ENCODE data around the gene MYCBP2.
A peak's percentile ranks its signal among the peaks of the same experiment; 100 is the strongest.

The MYCBP2 gene

GRCh38 chr13:77326905-77327604 lies at the start of gene MYCBP2:
TSS of gene MYCBP2 (minus strand) at chr13:77327094. CDS start at chr13:77326775, 319 bp downstream.
- DNase-seq (ENCODE audit: low read depth in 1 of 2, low spot score in 1 of 2), result peak; percentile 89 to 99
- in situ Hi-C loops (cut with HindIII; ENCODE audit: low pct_unique_long_range_greater_than_20kb, low sequenced_read_pairs), result no loop called here
- no peak; the same call in 1 of the 2 replicates for TF ChIP-seq JUND (IDR thresholded peaks at IDR 0.05; ENCODE audit: low read depth)

- TF ChIP-seq JUND (IDR thresholded peaks at IDR 0.05; ENCODE audit: low read depth), result no peak
- in situ Hi-C loops (cut with HindIII; ENCODE audit: low pct_unique_long_range_greater_than_20kb, low sequenced_read_pairs), result no loop called here
- no peak for DNase-seq (ENCODE audit: low read depth in 1 of 2, low spot score in 1 of 2)
Observed at GRCh38 chr13:77375560-77376108, 48.7 kb upstream of the MYCBP2 start.

- TF ChIP-seq JUND (IDR thresholded peaks at IDR 0.05; ENCODE audit: low read depth), result no peak
- no peak for DNase-seq (ENCODE audit: low read depth in 1 of 2, low spot score in 1 of 2)
- in situ Hi-C loops (cut with HindIII; ENCODE audit: low pct_unique_long_range_greater_than_20kb, low sequenced_read_pairs), result no loop called here
Observed at GRCh38 chr13:77374786-77375185, 47.9 kb upstream of the MYCBP2 start.

- no peak for TF ChIP-seq JUND (IDR thresholded peaks at IDR 0.05; ENCODE audit: low read depth)
- no peak for DNase-seq (ENCODE audit: low read depth in 1 of 2, low spot score in 1 of 2)
- in situ Hi-C loops (cut with HindIII; ENCODE audit: low pct_unique_long_range_greater_than_20kb, low sequenced_read_pairs), result no loop called here
Observed at GRCh38 chr13:77374339-77374738, 47.4 kb upstream of the MYCBP2 start.

GRCh38 chr13:77373502-77373901 lies 46.6 kb upstream of the MYCBP2 start:
- DNase-seq (ENCODE audit: low read depth in 1 of 2, low spot score in 1 of 2), result no peak
- in situ Hi-C loops (cut with HindIII; ENCODE audit: low pct_unique_long_range_greater_than_20kb, low sequenced_read_pairs), result no loop called here
- no peak for TF ChIP-seq JUND (IDR thresholded peaks at IDR 0.05; ENCODE audit: low read depth)

GRCh38 chr13:77372275-77372674 lies 45.4 kb upstream of the MYCBP2 start:
- in situ Hi-C loops (cut with HindIII; ENCODE audit: low pct_unique_long_range_greater_than_20kb, low sequenced_read_pairs), result no loop called here
- no peak for TF ChIP-seq JUND (IDR thresholded peaks at IDR 0.05; ENCODE audit: low read depth)
- DNase-seq (ENCODE audit: low read depth in 1 of 2, low spot score in 1 of 2), result no peak

- no peak for TF ChIP-seq JUND (IDR thresholded peaks at IDR 0.05; ENCODE audit: low read depth)
- no peak for DNase-seq (ENCODE audit: low read depth in 1 of 2, low spot score in 1 of 2)
- in situ Hi-C loops (cut with HindIII; ENCODE audit: low pct_unique_long_range_greater_than_20kb, low sequenced_read_pairs), result no loop called here
Observed at GRCh38 chr13:77370888-77371287, 44.0 kb upstream of the MYCBP2 start.

GRCh38 chr13:77362166-77362565 lies 35.3 kb upstream of the MYCBP2 start:
- DNase-seq (ENCODE audit: low read depth in 1 of 2, low spot score in 1 of 2), result no peak
- in situ Hi-C loops (cut with HindIII; ENCODE audit: low pct_unique_long_range_greater_than_20kb, low sequenced_read_pairs), result no loop called here
- TF ChIP-seq JUND (IDR thresholded peaks at IDR 0.05; ENCODE audit: low read depth), result no peak

GRCh38 chr13:77360032-77360685 lies 33.3 kb upstream of the MYCBP2 start:
- no peak for DNase-seq (ENCODE audit: low read depth in 1 of 2, low spot score in 1 of 2)
- in situ Hi-C loops (cut with HindIII; ENCODE audit: low pct_unique_long_range_greater_than_20kb, low sequenced_read_pairs), result no loop called here
- no peak for TF ChIP-seq JUND (IDR thresholded peaks at IDR 0.05; ENCODE audit: low read depth)

GRCh38 chr13:77359171-77359570 lies 32.3 kb upstream of the MYCBP2 start:
- no peak for DNase-seq (ENCODE audit: low read depth in 1 of 2, low spot score in 1 of 2)
- no peak for TF ChIP-seq JUND (IDR thresholded peaks at IDR 0.05; ENCODE audit: low read depth)
- in situ Hi-C loops (cut with HindIII; ENCODE audit: low pct_unique_long_range_greater_than_20kb, low sequenced_read_pairs), result no loop called here

- in situ Hi-C loops (cut with HindIII; ENCODE audit: low pct_unique_long_range_greater_than_20kb, low sequenced_read_pairs), result no loop called here
- no peak for DNase-seq (ENCODE audit: low read depth in 1 of 2, low spot score in 1 of 2)
- no peak for TF ChIP-seq JUND (IDR thresholded peaks at IDR 0.05; ENCODE audit: low read depth)
Observed at GRCh38 chr13:77358001-77358400, 31.1 kb upstream of the MYCBP2 start.

- in situ Hi-C loops (cut with HindIII; ENCODE audit: low pct_unique_long_range_greater_than_20kb, low sequenced_read_pairs), result no loop called here
- TF ChIP-seq JUND (IDR thresholded peaks at IDR 0.05; ENCODE audit: low read depth), result no peak
- DNase-seq (ENCODE audit: low read depth in 1 of 2, low spot score in 1 of 2), result no peak
Observed at GRCh38 chr13:77356155-77356554, 29.3 kb upstream of the MYCBP2 start.

- in situ Hi-C loops (cut with HindIII; ENCODE audit: low pct_unique_long_range_greater_than_20kb, low sequenced_read_pairs), result no loop called here
- DNase-seq (ENCODE audit: low read depth in 1 of 2, low spot score in 1 of 2), result no peak
- TF ChIP-seq JUND (IDR thresholded peaks at IDR 0.05; ENCODE audit: low read depth), result no peak
Observed at GRCh38 chr13:77353995-77354394, 27.1 kb upstream of the MYCBP2 start.
